ENCODE results near the gene RFTN2.
"Not testable (repeated sequence)": the region's sequence is repeated elsewhere in the genome, so short reads cannot be mapped to it uniquely, and the experiment has no call there.

GRCh38 chr2:197551260-197551659 is 124.1 kb downstream of the RFTN2 start:
- not testable (repeated sequence) for TF ChIP-seq EZH2 (IDR thresholded peaks at IDR 0.05; ENCODE audit: low read length)
- TF ChIP-seq, protein P1, sequence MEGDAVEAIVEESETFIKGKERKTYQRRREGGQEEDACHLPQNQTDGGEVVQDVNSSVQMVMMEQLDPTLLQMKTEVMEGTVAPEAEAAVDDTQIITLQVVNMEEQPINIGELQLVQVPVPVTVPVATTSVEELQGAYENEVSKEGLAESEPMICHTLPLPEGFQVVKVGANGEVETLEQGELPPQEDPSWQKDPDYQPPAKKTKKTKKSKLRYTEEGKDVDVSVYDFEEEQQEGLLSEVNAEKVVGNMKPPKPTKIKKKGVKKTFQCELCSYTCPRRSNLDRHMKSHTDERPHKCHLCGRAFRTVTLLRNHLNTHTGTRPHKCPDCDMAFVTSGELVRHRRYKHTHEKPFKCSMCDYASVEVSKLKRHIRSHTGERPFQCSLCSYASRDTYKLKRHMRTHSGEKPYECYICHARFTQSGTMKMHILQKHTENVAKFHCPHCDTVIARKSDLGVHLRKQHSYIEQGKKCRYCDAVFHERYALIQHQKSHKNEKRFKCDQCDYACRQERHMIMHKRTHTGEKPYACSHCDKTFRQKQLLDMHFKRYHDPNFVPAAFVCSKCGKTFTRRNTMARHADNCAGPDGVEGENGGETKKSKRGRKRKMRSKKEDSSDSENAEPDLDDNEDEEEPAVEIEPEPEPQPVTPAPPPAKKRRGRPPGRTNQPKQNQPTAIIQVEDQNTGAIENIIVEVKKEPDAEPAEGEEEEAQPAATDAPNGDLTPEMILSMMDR (optimal IDR thresholded peaks at IDR 0.05 in 1 of 3, IDR thresholded peaks at IDR 0.05 in 1 of 3, conservative IDR thresholded peaks at IDR 0.05 in 1 of 3; ENCODE audit: extremely low read depth in 1 of 3, insufficient read depth in 2 of 3, low read length in 3 of 3) = not testable (repeated sequence)

All from keratinocyte (primary cell).